ENCODE measurements around the gene ENOX2. TPM values are rescaled to one million over a fixed set of nuclear protein-coding genes. Genes with fewer than 3 reads are reported as not detected.

ENOX2 gene
- total and polyA plus RNA-seq, 8 donors, result 1.1 to 6.4 (median 4.7) TPM

DNA sequence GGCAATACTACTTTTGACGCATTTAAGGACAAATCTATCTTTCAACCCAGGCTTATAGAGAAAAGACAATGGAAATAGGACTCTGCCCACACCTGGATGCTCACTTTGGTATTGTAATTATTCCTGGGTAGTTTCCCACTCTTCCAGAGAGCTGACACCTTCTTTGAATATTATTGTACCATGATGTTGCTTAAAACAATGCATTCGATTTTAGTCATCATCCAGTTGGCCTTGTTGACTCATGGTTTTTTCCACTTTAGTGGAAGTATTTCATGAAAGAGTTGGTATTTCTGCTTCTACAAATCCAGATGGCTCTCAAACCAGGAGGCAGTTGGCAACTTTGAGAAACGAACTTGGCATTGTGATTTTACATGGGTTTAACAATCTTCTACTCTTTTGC, 124.2 kb downstream of the ENOX2 start:
- H3K4me3 ChIP-seq, result no peak overlapping the region
- intact Hi-C loops (cut with DNase I), result no loop called here
- no peaks in the 10 kb centered on the region for H3K9me3 ChIP-seq
- no peaks in the 10 kb centered on the region for H3K4me1 ChIP-seq
- H3K36me3 ChIP-seq, result no peaks in the 10 kb centered on the region
- TF ChIP-seq, protein P1, sequence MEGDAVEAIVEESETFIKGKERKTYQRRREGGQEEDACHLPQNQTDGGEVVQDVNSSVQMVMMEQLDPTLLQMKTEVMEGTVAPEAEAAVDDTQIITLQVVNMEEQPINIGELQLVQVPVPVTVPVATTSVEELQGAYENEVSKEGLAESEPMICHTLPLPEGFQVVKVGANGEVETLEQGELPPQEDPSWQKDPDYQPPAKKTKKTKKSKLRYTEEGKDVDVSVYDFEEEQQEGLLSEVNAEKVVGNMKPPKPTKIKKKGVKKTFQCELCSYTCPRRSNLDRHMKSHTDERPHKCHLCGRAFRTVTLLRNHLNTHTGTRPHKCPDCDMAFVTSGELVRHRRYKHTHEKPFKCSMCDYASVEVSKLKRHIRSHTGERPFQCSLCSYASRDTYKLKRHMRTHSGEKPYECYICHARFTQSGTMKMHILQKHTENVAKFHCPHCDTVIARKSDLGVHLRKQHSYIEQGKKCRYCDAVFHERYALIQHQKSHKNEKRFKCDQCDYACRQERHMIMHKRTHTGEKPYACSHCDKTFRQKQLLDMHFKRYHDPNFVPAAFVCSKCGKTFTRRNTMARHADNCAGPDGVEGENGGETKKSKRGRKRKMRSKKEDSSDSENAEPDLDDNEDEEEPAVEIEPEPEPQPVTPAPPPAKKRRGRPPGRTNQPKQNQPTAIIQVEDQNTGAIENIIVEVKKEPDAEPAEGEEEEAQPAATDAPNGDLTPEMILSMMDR (IDR thresholded peaks at IDR 0.05), result no peak
- no peak for DNase-seq
- H3K27ac ChIP-seq, result no peak overlapping the region
- 74 to 82% methylated on average over 3 of the region's 3 CpGs for WGBS, 2 donors
- no peak for ATAC-seq
- no peaks in the 10 kb centered on the region for H3K27me3 ChIP-seq
- FAIRE-seq, result no peak

DNA sequence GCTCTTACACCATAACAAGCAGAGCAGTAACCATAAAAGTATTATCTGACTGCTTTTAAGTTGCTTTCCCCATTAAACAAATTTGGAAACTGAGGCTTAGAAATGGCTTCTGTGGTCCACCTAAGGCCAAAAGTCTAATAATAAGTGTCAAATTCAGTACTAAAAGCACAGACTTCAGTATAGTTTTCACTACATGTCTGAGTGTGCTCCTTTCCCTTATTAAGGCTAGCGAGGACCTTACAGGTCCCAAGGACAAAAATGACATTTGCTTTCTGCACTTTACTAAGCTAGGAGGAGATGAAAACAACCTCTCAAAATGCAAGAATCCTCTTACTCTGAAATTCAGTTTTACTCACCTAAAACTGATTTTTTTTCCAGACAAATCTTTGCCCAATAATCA, 127.2 kb downstream of the ENOX2 start:
- 96 to 100% methylated on average over 1 of the region's 1 CpG for WGBS, 2 donors
- H3K4me3 ChIP-seq, result no peak overlapping the region
- H3K4me1 ChIP-seq, result no peaks in the 10 kb centered on the region
- FAIRE-seq (peak; percentile 47), ATAC-seq (no peak), DNase-seq (no peak)
- no peaks in the 10 kb centered on the region for H3K27me3 ChIP-seq
- H3K36me3 ChIP-seq, result no peaks in the 10 kb centered on the region
- no peaks in the 10 kb centered on the region for H3K9me3 ChIP-seq
- TF ChIP-seq, protein P1 (IDR thresholded peaks at IDR 0.05), result no peak
- intact Hi-C loops (cut with DNase I), result no loop called here
- H3K27ac ChIP-seq, result no peak overlapping the region

DNA sequence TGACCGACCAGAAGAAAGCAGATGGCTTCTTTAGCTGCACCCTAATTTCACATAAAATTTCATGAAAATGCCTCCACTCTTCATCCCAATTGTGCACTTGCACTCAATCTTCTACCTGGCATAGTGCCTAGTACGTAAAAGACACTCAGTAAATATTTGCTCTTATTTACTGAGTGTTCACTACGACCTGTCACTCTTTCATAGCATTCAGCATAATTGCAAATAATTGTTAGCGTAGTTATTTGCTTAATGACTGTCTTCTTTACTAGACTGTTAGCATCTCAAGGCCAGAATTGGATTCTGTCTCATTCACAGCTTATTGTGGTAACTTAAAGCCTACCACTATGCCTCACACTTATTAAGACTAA, 130.2 kb downstream of the ENOX2 start:
- WGBS, 2 donors, result 31 to 41% methylated on average over 4 of the region's 4 CpGs
- no peaks in the 10 kb centered on the region for H3K36me3 ChIP-seq
- no peak for ATAC-seq
- no peaks in the 10 kb centered on the region for H3K27me3 ChIP-seq
- H3K4me3 ChIP-seq, result no peak overlapping the region
- TF ChIP-seq, protein P1 (IDR thresholded peaks at IDR 0.05), result no peak
- FAIRE-seq, result no peak
- no peak overlapping the region for H3K27ac ChIP-seq
- no peaks in the 10 kb centered on the region for H3K9me3 ChIP-seq
- DNase-seq, result no peak
- intact Hi-C loops (cut with DNase I), result no loop called here
- H3K4me1 ChIP-seq, result no peaks in the 10 kb centered on the region

DNA sequence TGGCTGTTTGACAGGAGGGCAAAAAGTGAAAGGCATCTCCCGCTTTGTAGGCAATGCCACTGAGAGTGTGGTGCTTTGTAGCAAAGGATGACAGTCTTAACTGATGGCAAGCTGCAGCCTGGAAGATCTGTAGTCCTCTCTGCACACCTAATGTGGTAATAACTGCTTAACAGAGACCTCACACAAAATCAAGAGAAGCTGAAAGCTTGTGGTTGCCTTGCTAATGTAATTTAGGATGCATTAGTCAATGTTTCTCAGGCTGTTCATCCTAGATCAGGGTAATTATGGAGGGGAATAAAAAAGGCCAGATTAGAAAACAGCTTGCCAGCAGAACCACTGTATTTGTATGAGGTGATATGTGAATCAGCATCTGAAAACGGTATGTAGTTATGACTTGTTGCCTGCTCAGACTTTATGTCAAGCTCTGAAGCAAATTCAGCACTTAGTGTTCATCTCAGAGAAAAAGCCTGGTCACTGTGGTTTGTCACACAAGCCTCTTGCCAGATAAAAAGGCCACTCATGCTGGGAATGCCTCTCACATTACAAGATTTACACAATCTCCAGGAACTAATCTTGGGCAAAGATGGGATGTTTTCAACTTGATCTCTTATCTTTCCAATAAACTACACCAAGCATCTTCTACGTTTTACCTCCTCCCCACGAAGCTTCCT, 130.8 kb downstream of the ENOX2 start:
- Histone ChIP-seq H3K4me1 (no peaks in the 10 kb centered on the region), H3K9me3 (no peaks in the 10 kb centered on the region), H3K36me3 (no peaks in the 10 kb centered on the region), H3K4me3 (no peak overlapping the region), H3K27me3 (no peaks in the 10 kb centered on the region), H3K27ac (no peak overlapping the region)
- ATAC-seq (no peak), DNase-seq (no peak), FAIRE-seq (no peak)
- TF ChIP-seq, protein P1 (IDR thresholded peaks at IDR 0.05), result no peak
- intact Hi-C loops (cut with DNase I), result no loop called here
- WGBS, 2 donors, result 50 to 71% methylated on average over 4 of the region's 4 CpGs

DNA sequence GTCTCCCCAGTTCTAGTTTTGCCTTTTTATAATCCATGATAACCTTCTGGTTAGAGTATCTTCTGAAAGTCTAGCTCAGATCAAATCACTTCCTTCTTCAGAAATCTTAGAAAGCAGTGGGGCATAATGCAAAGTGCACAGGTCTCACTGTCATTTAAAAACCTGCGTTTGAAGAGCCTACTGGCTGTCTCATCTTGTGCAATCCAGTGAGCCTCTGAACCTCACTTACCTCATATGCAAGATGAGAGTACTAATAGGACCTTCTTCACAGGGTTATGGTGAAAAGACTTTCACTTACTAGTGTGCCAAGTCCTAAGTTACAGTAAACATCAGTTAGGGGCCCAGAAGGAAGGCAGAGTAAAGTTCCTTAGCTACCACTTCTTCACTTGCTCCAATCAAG, 131.4 kb downstream of the ENOX2 start:
- Histone ChIP-seq H3K4me3 (no peak overlapping the region), H3K27me3 (no peaks in the 10 kb centered on the region), H3K4me1 (no peaks in the 10 kb centered on the region), H3K36me3 (no peaks in the 10 kb centered on the region), H3K9me3 (no peaks in the 10 kb centered on the region), H3K27ac (no peak overlapping the region)
- WGBS, 2 donors, result 26 to 79% methylated on average over 1 of the region's 1 CpG
- TF ChIP-seq, protein P1 (IDR thresholded peaks at IDR 0.05), result no peak
- intact Hi-C loops (cut with DNase I), result no loop called here
- ATAC-seq, result no peak
- no peak for FAIRE-seq
- no peak for DNase-seq

Data from pancreas (tissue), 10 donors.